Measurements from ENCODE around the gene GRIA4.

GRIA4 gene

GRCh38 chr11:105609832-105610781, at the start of gene GRIA4:
Gene GRIA4 (plus strand): TSS chr11:105610073. CDS start chr11:105610998, 925 bp downstream.
- H3K79me2 ChIP-seq (ENCODE audit: control insufficient read depth, low read length), result no peaks in the 10 kb centered on the region
- no peaks in the 10 kb centered on the region for H3K4me1 ChIP-seq (ENCODE audit: control insufficient read depth, low read length)
- H3K27me3 ChIP-seq (ENCODE audit: control insufficient read depth, low read length), result no peaks in the 10 kb centered on the region
- no peak within 1 kb of the TSS for H3K27ac ChIP-seq (ENCODE audit: low read depth, low read length)
- no peak within 1 kb of the TSS for H3K4me3 ChIP-seq (ENCODE audit: low read length)
- H4K20me1 ChIP-seq (ENCODE audit: control insufficient read depth, insufficient read depth, low read depth, low read length), result no peaks in the 10 kb centered on the region
- no peaks in the 10 kb centered on the region for H3K9me2 ChIP-seq (replicated peaks; ENCODE audit: control insufficient read depth, low read length)
- no peak for TF ChIP-seq CTCF (IDR thresholded peaks at IDR 0.05; ENCODE audit: low read depth, low read length, poor library complexity, severe bottlenecking)
- TF ChIP-seq EZH2phosphoT487 (IDR thresholded peaks at IDR 0.05; ENCODE audit: borderline replicate concordance, low read length), result no peak
- no peaks in the 10 kb centered on the region; the same call in 1 of the 2 replicates for H3K9me3 ChIP-seq (ENCODE audit: control insufficient read depth, insufficient read depth, low read length)
- H3K4me2 ChIP-seq (ENCODE audit: low read length), result no peak within 1 kb of the TSS
- H3F3A ChIP-seq (ENCODE audit: control insufficient read depth, insufficient read depth), result no peaks in the 10 kb centered on the region
- H3K36me3 ChIP-seq (ENCODE audit: control insufficient read depth, low read length), result no peaks in the 10 kb centered on the region

- no peaks in the 10 kb centered on the region for H3K79me2 ChIP-seq (ENCODE audit: control insufficient read depth, low read length)
- no peaks in the 10 kb centered on the region for H3F3A ChIP-seq (ENCODE audit: control insufficient read depth, insufficient read depth)
- no peaks in the 10 kb centered on the region for H4K20me1 ChIP-seq (ENCODE audit: control insufficient read depth, insufficient read depth, low read depth, low read length)
- no peaks in the 10 kb centered on the region for H3K27me3 ChIP-seq (ENCODE audit: control insufficient read depth, low read length)
- no peaks in the 10 kb centered on the region for H3K9me3 ChIP-seq (ENCODE audit: control insufficient read depth, insufficient read depth, low read length)
- H3K4me3 ChIP-seq (ENCODE audit: low read length), result no peak overlapping the region
- H3K27ac ChIP-seq (ENCODE audit: low read depth, low read length), result no peak overlapping the region
- H3K4me2 ChIP-seq (ENCODE audit: low read length), result no peak overlapping the region
- H3K36me3 ChIP-seq (ENCODE audit: control insufficient read depth, low read length), result no peaks in the 10 kb centered on the region
- no peaks in the 10 kb centered on the region for H3K9me2 ChIP-seq (replicated peaks; ENCODE audit: control insufficient read depth, low read length)
- H3K4me1 ChIP-seq (ENCODE audit: control insufficient read depth, low read length), result no peaks in the 10 kb centered on the region
- no peak for TF ChIP-seq CTCF (IDR thresholded peaks at IDR 0.05; ENCODE audit: low read depth, low read length, poor library complexity, severe bottlenecking)
- TF ChIP-seq EZH2phosphoT487 (IDR thresholded peaks at IDR 0.05; ENCODE audit: borderline replicate concordance, low read length), result no peak
Observed at GRCh38 chr11:105573091-105573490, 36.8 kb upstream of the GRIA4 start.

- no peaks in the 10 kb centered on the region for H3K4me1 ChIP-seq (ENCODE audit: control insufficient read depth, low read length)
- no peaks in the 10 kb centered on the region for H3K79me2 ChIP-seq (ENCODE audit: control insufficient read depth, low read length)
- H3K27ac ChIP-seq (ENCODE audit: low read depth, low read length), result no peak overlapping the region
- no peak overlapping the region for H3K4me2 ChIP-seq (ENCODE audit: low read length)
- no peak overlapping the region for H3K4me3 ChIP-seq (ENCODE audit: low read length)
- no peaks in the 10 kb centered on the region for H3K36me3 ChIP-seq (ENCODE audit: control insufficient read depth, low read length)
- H3K27me3 ChIP-seq (ENCODE audit: control insufficient read depth, low read length), result no peaks in the 10 kb centered on the region
- H3F3A ChIP-seq (ENCODE audit: control insufficient read depth, insufficient read depth), result no peaks in the 10 kb centered on the region
- no peaks in the 10 kb centered on the region for H3K9me3 ChIP-seq (ENCODE audit: control insufficient read depth, insufficient read depth, low read length)
- no peak for TF ChIP-seq EZH2phosphoT487 (IDR thresholded peaks at IDR 0.05; ENCODE audit: borderline replicate concordance, low read length)
- no peak for TF ChIP-seq CTCF (IDR thresholded peaks at IDR 0.05; ENCODE audit: low read depth, low read length, poor library complexity, severe bottlenecking)
- no peaks in the 10 kb centered on the region for H4K20me1 ChIP-seq (ENCODE audit: control insufficient read depth, insufficient read depth, low read depth, low read length)
- H3K9me2 ChIP-seq (replicated peaks; ENCODE audit: control insufficient read depth, low read length), result no peaks in the 10 kb centered on the region
Observed at GRCh38 chr11:105574974-105575373, 34.9 kb upstream of the GRIA4 start.
